ENCODE results near the gene SDE2. TPM values are rescaled to one million over a fixed set of nuclear protein-coding genes. Genes with fewer than 3 reads are reported as not detected.

SDE2 gene
- total RNA-seq, 1 donor from 2014 or later: 15.0 TPM

- Mint-ChIP-seq H3K4me1 (ENCODE audit: low read depth) (peaks cover 10% of the 10 kb centered on the region), H3K27ac (no peak overlapping the region), H3K27me3 (peaks cover 58% of the 10 kb centered on the region), H3K9me3 (ENCODE audit: low read depth) (no peaks in the 10 kb centered on the region), H3K36me3 (ENCODE audit: insufficient read depth) (no peaks in the 10 kb centered on the region), H3K4me3 (ENCODE audit: low read depth) (no peak overlapping the region)
- no peak for TF ChIP-seq CTCF (IDR thresholded peaks at IDR 0.05; ENCODE audit: unreplicated experiment)
- DNase-seq (ENCODE audit: low spot score, unreplicated experiment): no peak
Observed at GRCh38 chr1:225946082-225946620, 53.0 kb downstream of the SDE2 start.

GRCh38 chr1:225945564-225945963, 53.6 kb downstream of the SDE2 start:
- no peak for DNase-seq (ENCODE audit: low spot score, unreplicated experiment)
- Mint-ChIP-seq H3K27me3 (peaks cover 55% of the 10 kb centered on the region), H3K4me3 (ENCODE audit: low read depth) (no peak overlapping the region), H3K9me3 (ENCODE audit: low read depth) (no peaks in the 10 kb centered on the region), H3K36me3 (ENCODE audit: insufficient read depth) (no peaks in the 10 kb centered on the region), H3K27ac (no peak overlapping the region), H3K4me1 (ENCODE audit: low read depth) (peaks cover 10% of the 10 kb centered on the region)
- TF ChIP-seq CTCF (IDR thresholded peaks at IDR 0.05; ENCODE audit: unreplicated experiment): no peak

- DNase-seq (ENCODE audit: low spot score, unreplicated experiment): no peak
- Mint-ChIP-seq H3K36me3 (ENCODE audit: insufficient read depth) (no peaks in the 10 kb centered on the region), H3K9me3 (ENCODE audit: low read depth) (no peaks in the 10 kb centered on the region), H3K27me3 (peaks cover 56% of the 10 kb centered on the region), H3K4me3 (ENCODE audit: low read depth) (no peak overlapping the region), H3K4me1 (ENCODE audit: low read depth) (peaks cover 10% of the 10 kb centered on the region), H3K27ac (no peak overlapping the region)
- TF ChIP-seq CTCF (IDR thresholded peaks at IDR 0.05; ENCODE audit: unreplicated experiment): no peak
Observed at GRCh38 chr1:225944951-225945350, 54.2 kb downstream of the SDE2 start.

GRCh38 chr1:225944387-225944786, 54.8 kb downstream of the SDE2 start:
- peaks cover 56% of the 10 kb centered on the region for H3K27me3 Mint-ChIP-seq
- TF ChIP-seq CTCF (IDR thresholded peaks at IDR 0.05; ENCODE audit: unreplicated experiment): no peak
- H3K36me3 Mint-ChIP-seq (ENCODE audit: insufficient read depth): no peaks in the 10 kb centered on the region
- H3K9me3 Mint-ChIP-seq (ENCODE audit: low read depth): no peaks in the 10 kb centered on the region
- H3K27ac Mint-ChIP-seq: no peak overlapping the region
- no peak for DNase-seq (ENCODE audit: low spot score, unreplicated experiment)
- no peak overlapping the region for H3K4me3 Mint-ChIP-seq (ENCODE audit: low read depth)
- peaks cover 10% of the 10 kb centered on the region for H3K4me1 Mint-ChIP-seq (ENCODE audit: low read depth)

- Mint-ChIP-seq H3K27ac (no peak overlapping the region), H3K4me1 (ENCODE audit: low read depth) (peaks cover 7% of the 10 kb centered on the region), H3K27me3 (peaks cover 48% of the 10 kb centered on the region), H3K9me3 (ENCODE audit: low read depth) (no peaks in the 10 kb centered on the region), H3K36me3 (ENCODE audit: insufficient read depth) (no peaks in the 10 kb centered on the region), H3K4me3 (ENCODE audit: low read depth) (no peak overlapping the region)
- DNase-seq (ENCODE audit: low spot score, unreplicated experiment): no peak
- no peak for TF ChIP-seq CTCF (IDR thresholded peaks at IDR 0.05; ENCODE audit: unreplicated experiment)
Observed at GRCh38 chr1:225943582-225943981, 55.6 kb downstream of the SDE2 start.

Measured in progenitor cell of endocrine pancreas (in vitro differentiated cells).